MM.1S (cell line): ENCODE data around the gene PSMB5.

Source experiments
- DNase-seq: peaks from one replicate; pipeline ENCODE4 v3.0.0-alpha.2; 2015
- H2AFZ ChIP-seq: fragments of 300-600 bp; sonication (generic); 2 replicates; pipeline ENCODE4 v1.6.0; 2016; ENCODE audit warnings: antibody characterized with exemption, low read length
- H3F3A ChIP-seq: fragments of 300-600 bp; sonication (generic); 2 replicates; pipeline ENCODE4 v1.6.1; 2016; ENCODE audit warnings: mild to moderate bottlenecking, antibody characterized with exemption, low read length, moderate library complexity, mixed read lengths; ENCODE audit not compliant: insufficient read depth
- H3K27ac ChIP-seq: fragments of 300-600 bp; sonication (generic); 2 replicates; pipeline ENCODE4 v1.5.1; 2016; ENCODE audit warnings: mild to moderate bottlenecking, low read length
- H3K27me3 ChIP-seq: fragments of 300-600 bp; sonication (generic); replicated peaks from 2 replicates; pipeline ENCODE4 v1.6.0; 2016; ENCODE audit warnings: low read length; ENCODE audit not compliant: insufficient read depth
- H3K36me3 ChIP-seq: fragments of 300-600 bp; sonication (generic); replicated peaks from 2 replicates; pipeline ENCODE4 v1.6.1; 2016; ENCODE audit warnings: mild to moderate bottlenecking, low read length, mixed read lengths; ENCODE audit not compliant: insufficient read depth
- H3K4me1 ChIP-seq: fragments of 300-600 bp; sonication (generic); 2 replicates; pipeline ENCODE4 v1.6.1; 2016; ENCODE audit warnings: low read length, mixed read lengths
- H3K4me2 ChIP-seq: fragments of 300-600 bp; sonication (generic); 2 replicates; pipeline ENCODE4 v1.6.0; 2016; ENCODE audit warnings: low read depth, low read length
- H3K4me3 ChIP-seq: fragments of 300-600 bp; sonication (generic); 2 replicates; pipeline ENCODE4 v1.5.1; 2016; ENCODE audit warnings: low read length, mixed read lengths
- H3K79me2 ChIP-seq: fragments of 300-600 bp; sonication (generic); 2 replicates; pipeline ENCODE4 v1.6.1; 2016; ENCODE audit warnings: mixed run types, low read length, mixed read lengths
- H3K9ac ChIP-seq: fragments of 300-600 bp; sonication (generic); 2 replicates; pipeline ENCODE4 v1.6.1; 2016; ENCODE audit warnings: low read length, mixed read lengths
- H3K9me2 ChIP-seq: fragments of 300-600 bp; sonication (generic); replicated peaks from 2 replicates; pipeline ENCODE4 v1.6.1; 2016; ENCODE audit warnings: mild to moderate bottlenecking, low read length, mixed read lengths; ENCODE audit not compliant: insufficient read depth
- H3K9me3 ChIP-seq: fragments of 300-600 bp; sonication (generic); replicated peaks from 2 replicates; pipeline ENCODE4 v1.6.1; 2016; ENCODE audit warnings: mild to moderate bottlenecking, low read length, mixed read lengths; ENCODE audit not compliant: insufficient read depth
- H4K20me1 ChIP-seq: fragments of 300-600 bp; sonication (generic); 2 replicates; pipeline ENCODE4 v1.6.1; 2016; ENCODE audit warnings: mild to moderate bottlenecking, low read length, moderate library complexity, mixed read lengths; ENCODE audit not compliant: insufficient read depth
- EZH2 ChIP-seq: fragments of 300-600 bp; sonication (generic); optimal IDR thresholded peaks from 2 replicates; pipeline ENCODE3; 2017; ENCODE audit warnings: low read depth, mild to moderate bottlenecking, antibody characterized with exemption, low read length, mixed read lengths
- EZH2phosphoT487 ChIP-seq: fragments of 300-600 bp; sonication (generic); IDR thresholded peaks from 2 replicates; pipeline ENCODE4 v1.6.1; 2018; ENCODE audit warnings: antibody characterized with exemption, low read length
- TF ChIP-seq, protein P1 (sequence below): fragments of 300-600 bp; sonication (generic); IDR thresholded peaks from 2 replicates; pipeline ENCODE4 v1.5.1; 2016; ENCODE audit warnings: antibody characterized with exemption, low read length, mixed read lengths

The PSMB5 gene

DNA sequence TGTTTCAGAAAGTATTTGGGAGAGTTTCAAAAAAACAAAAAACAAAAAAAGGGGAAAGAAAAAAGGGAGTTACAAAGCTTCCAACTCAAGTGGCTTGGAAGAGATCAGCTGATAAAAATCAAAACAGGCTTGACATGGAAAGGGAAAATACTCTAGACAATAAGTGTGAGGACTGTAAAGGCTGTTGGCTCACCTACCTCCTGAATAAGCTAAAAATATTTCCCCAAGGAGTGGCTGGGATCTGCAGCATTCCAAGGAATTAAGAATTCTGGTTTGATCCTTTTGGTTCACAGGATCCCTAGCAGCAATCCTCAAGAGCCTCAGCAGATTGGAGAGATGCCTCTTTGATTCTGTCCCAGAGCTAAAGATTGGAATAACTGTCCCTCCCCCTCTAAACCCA lies 41.2 kb downstream of the PSMB5 start:
- Histone ChIP-seq H3K79me2 (no peaks in the 10 kb centered on the region), H3F3A (no peaks in the 10 kb centered on the region), H3K4me1 (no peaks in the 10 kb centered on the region), H3K9me2 (no peaks in the 10 kb centered on the region), H3K9me3 (no peaks in the 10 kb centered on the region), H4K20me1 (no peaks in the 10 kb centered on the region), H3K27me3 (no peaks in the 10 kb centered on the region), H3K36me3 (no peaks in the 10 kb centered on the region), H3K4me3 (no peak overlapping the region), H3K4me2 (no peak overlapping the region), H2AFZ (no peak overlapping the region), H3K27ac (no peak overlapping the region), H3K9ac (no peak overlapping the region)
- DNase-seq, result no peak
- TF ChIP-seq, protein P1, sequence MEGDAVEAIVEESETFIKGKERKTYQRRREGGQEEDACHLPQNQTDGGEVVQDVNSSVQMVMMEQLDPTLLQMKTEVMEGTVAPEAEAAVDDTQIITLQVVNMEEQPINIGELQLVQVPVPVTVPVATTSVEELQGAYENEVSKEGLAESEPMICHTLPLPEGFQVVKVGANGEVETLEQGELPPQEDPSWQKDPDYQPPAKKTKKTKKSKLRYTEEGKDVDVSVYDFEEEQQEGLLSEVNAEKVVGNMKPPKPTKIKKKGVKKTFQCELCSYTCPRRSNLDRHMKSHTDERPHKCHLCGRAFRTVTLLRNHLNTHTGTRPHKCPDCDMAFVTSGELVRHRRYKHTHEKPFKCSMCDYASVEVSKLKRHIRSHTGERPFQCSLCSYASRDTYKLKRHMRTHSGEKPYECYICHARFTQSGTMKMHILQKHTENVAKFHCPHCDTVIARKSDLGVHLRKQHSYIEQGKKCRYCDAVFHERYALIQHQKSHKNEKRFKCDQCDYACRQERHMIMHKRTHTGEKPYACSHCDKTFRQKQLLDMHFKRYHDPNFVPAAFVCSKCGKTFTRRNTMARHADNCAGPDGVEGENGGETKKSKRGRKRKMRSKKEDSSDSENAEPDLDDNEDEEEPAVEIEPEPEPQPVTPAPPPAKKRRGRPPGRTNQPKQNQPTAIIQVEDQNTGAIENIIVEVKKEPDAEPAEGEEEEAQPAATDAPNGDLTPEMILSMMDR, result no peak
- TF ChIP-seq EZH2 (no peak), EZH2phosphoT487 (no peak)

DNA sequence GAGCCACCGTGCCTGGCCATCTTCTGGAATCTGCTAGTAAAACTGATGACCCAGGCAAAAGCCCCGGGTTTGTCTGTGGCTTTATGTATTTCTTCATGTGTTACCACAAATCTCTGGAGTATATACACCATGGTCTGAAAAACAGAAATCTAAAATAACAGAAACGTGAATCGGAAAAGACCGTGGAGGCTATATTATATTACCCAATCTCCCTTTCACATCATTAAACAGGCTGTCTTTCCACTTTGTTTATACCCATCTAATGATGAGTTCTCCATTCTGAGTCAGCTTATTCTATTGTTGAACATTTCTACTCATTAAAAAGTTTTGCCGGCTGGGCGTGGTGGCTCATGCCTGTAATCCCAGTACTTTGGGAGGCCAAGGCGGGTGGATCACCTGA lies 42.8 kb downstream of the PSMB5 start:
- no peaks in the 10 kb centered on the region for H4K20me1 ChIP-seq
- H3K27ac ChIP-seq, result no peak overlapping the region
- H3K4me1 ChIP-seq, result no peaks in the 10 kb centered on the region
- no peaks in the 10 kb centered on the region for H3K9me2 ChIP-seq
- H2AFZ ChIP-seq, result no peak overlapping the region
- no peaks in the 10 kb centered on the region for H3K79me2 ChIP-seq
- H3K4me2 ChIP-seq, result no peak overlapping the region
- no peak overlapping the region for H3K4me3 ChIP-seq
- no peaks in the 10 kb centered on the region for H3K27me3 ChIP-seq
- TF ChIP-seq, protein P1, result no peak
- TF ChIP-seq EZH2phosphoT487 (no peak), EZH2 (no peak)
- no peaks in the 10 kb centered on the region for H3K36me3 ChIP-seq
- H3K9me3 ChIP-seq, result no peaks in the 10 kb centered on the region
- DNase-seq, result no peak
- no peak overlapping the region for H3K9ac ChIP-seq
- no peaks in the 10 kb centered on the region for H3F3A ChIP-seq

DNA sequence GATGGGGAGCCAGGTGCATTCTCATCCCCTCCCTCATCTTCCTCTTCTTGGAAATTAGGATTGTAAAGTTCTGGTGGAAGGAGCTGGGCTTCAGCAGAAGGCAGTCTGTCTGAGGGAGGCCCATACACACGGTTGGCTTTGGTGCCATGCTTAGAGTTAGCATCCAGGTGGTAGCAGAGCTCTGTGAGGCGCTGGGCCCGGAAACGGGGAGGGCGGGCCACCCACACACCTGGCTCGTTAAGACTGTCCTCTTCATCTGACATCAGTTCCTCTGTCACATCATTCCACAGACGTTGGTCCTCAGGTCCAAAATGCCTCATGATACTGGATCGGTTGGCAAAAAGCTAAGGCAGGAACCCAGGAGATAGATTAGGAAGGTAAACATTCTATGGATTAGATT lies 47.4 kb downstream of the PSMB5 start:
- Histone ChIP-seq H3F3A (no peaks in the 10 kb centered on the region), H4K20me1 (no peaks in the 10 kb centered on the region)

More for the DNA sequence above, 47.4 kb downstream of the PSMB5 start:
- Histone ChIP-seq H3K27ac (no peak overlapping the region), H3K4me3 (no peak overlapping the region), H3K79me2 (no peaks in the 10 kb centered on the region), H3K4me1 (no peaks in the 10 kb centered on the region), H3K9me2 (no peaks in the 10 kb centered on the region), H3K4me2 (no peak overlapping the region), H3K36me3 (no peaks in the 10 kb centered on the region), H2AFZ (no peak overlapping the region), H3K27me3 (no peaks in the 10 kb centered on the region), H3K9me3 (no peaks in the 10 kb centered on the region), H3K9ac (no peak overlapping the region)
- TF ChIP-seq, protein P1, result no peak
- TF ChIP-seq EZH2phosphoT487 (no peak), EZH2 (no peak)
- DNase-seq, result no peak
